ENCODE data around the gene EIF3F.

- peak in 5 of 7 experiments; percentile 77 to 98 (median 83) for TF ChIP-seq CTCF (IDR thresholded peaks at IDR 0.05)
- TF ChIP-seq POLR2AphosphoS5 (IDR thresholded peaks at IDR 0.05): peak in 2 of 3 donors; percentile 33 to 77
- no peak for TF ChIP-seq EP300 (IDR thresholded peaks at IDR 0.05)
- no peak for TF ChIP-seq POLR2A (IDR thresholded peaks at IDR 0.05)
Measured at GRCh38 chr11:7986768-7987559, at the start of gene EIF3F.

Data from stomach (tissue), 4 donors.